Measurements from ENCODE around the gene ADIPOQ. TPM values are rescaled to one million over a fixed set of nuclear protein-coding genes. Genes with fewer than 3 reads are reported as not detected.
A peak's percentile ranks its signal among the peaks of the same experiment; 100 is the strongest.
"Not testable (repeated sequence)": the region's sequence is repeated elsewhere in the genome, so short reads cannot be mapped to it uniquely, and the experiment has no call there.

ADIPOQ gene
- total and polyA plus RNA-seq, 2 donors = 0.34 TPM; not detected in 1

- DNase-seq (ENCODE audit: low read depth in 6 of 9, low spot score in 9 of 9) = no peak
- Histone ChIP-seq H3K36me3 (ENCODE audit: control insufficient read depth in 2 of 2, insufficient read depth in 2 of 2, low read length in 1 of 2) (no peaks in the 10 kb centered on the region), H3K27me3 (ENCODE audit: control insufficient read depth in 2 of 2, insufficient read depth in 1 of 2, low read length in 1 of 2) (no peaks in the 10 kb centered on the region), H3K27ac (ENCODE audit: low read depth in 1 of 2, low read length in 1 of 2) (no peak overlapping the region), H3K9me3 (ENCODE audit: control insufficient read depth in 2 of 2, insufficient read depth in 1 of 2, low read length in 1 of 2) (no peaks in the 10 kb centered on the region), H3K4me3 (ENCODE audit: low read length in 2 of 2) (no peak overlapping the region), H3K4me1 (ENCODE audit: control insufficient read depth in 2 of 2, insufficient read depth in 2 of 2, low read length in 2 of 2) (no peaks in the 10 kb centered on the region)
- WGBS = 80% methylated on average over 4 of the region's 4 CpGs
These were observed 890 bp upstream of the ADIPOQ start for GRCh38 chr3:186841620-186842019.

- Histone ChIP-seq H3K27me3 (ENCODE audit: control insufficient read depth in 2 of 2, insufficient read depth in 1 of 2, low read length in 1 of 2) (no peaks in the 10 kb centered on the region), H3K4me3 (ENCODE audit: low read length in 2 of 2) (no peak overlapping the region), H3K9me3 (ENCODE audit: control insufficient read depth in 2 of 2, insufficient read depth in 1 of 2, low read length in 1 of 2) (no peaks in the 10 kb centered on the region), H3K27ac (ENCODE audit: low read depth in 1 of 2, low read length in 1 of 2) (no peak overlapping the region), H3K36me3 (ENCODE audit: control insufficient read depth in 2 of 2, insufficient read depth in 2 of 2, low read length in 1 of 2) (no peaks in the 10 kb centered on the region), H3K4me1 (ENCODE audit: control insufficient read depth in 2 of 2, insufficient read depth in 2 of 2, low read length in 2 of 2) (no peaks in the 10 kb centered on the region)
- DNase-seq (ENCODE audit: low read depth in 6 of 9, low spot score in 9 of 9) = no peak
- 95% methylated on average over 3 of the region's 3 CpGs for WGBS
These were observed 526 bp downstream of the ADIPOQ start for GRCh38 chr3:186843039-186843432.

GRCh38 chr3:186844908-186845307 lies 2.4 kb downstream of the ADIPOQ start:
- WGBS = 85% methylated on average over 11 of the region's 11 CpGs
- Histone ChIP-seq H3K27me3 (ENCODE audit: control insufficient read depth in 2 of 2, insufficient read depth in 1 of 2, low read length in 1 of 2) (no peaks in the 10 kb centered on the region), H3K36me3 (ENCODE audit: control insufficient read depth in 2 of 2, insufficient read depth in 2 of 2, low read length in 1 of 2) (no peaks in the 10 kb centered on the region), H3K4me3 (ENCODE audit: low read length in 2 of 2) (no peak overlapping the region), H3K4me1 (ENCODE audit: control insufficient read depth in 2 of 2, insufficient read depth in 2 of 2, low read length in 2 of 2) (no peaks in the 10 kb centered on the region), H3K9me3 (ENCODE audit: control insufficient read depth in 2 of 2, insufficient read depth in 1 of 2, low read length in 1 of 2) (no peaks in the 10 kb centered on the region), H3K27ac (ENCODE audit: low read depth in 1 of 2, low read length in 1 of 2) (no peak overlapping the region)
- no peak for DNase-seq (ENCODE audit: low read depth in 6 of 9, low spot score in 9 of 9)

GRCh38 chr3:186845756-186846155 lies 3.2 kb downstream of the ADIPOQ start:
- Histone ChIP-seq H3K9me3 (ENCODE audit: control insufficient read depth in 2 of 2, insufficient read depth in 1 of 2, low read length in 1 of 2) (no peaks in the 10 kb centered on the region), H3K27me3 (ENCODE audit: control insufficient read depth in 2 of 2, insufficient read depth in 1 of 2, low read length in 1 of 2) (no peaks in the 10 kb centered on the region), H3K4me3 (ENCODE audit: low read length in 2 of 2) (no peak overlapping the region), H3K4me1 (ENCODE audit: control insufficient read depth in 2 of 2, insufficient read depth in 2 of 2, low read length in 2 of 2) (no peaks in the 10 kb centered on the region), H3K27ac (ENCODE audit: low read depth in 1 of 2, low read length in 1 of 2) (no peak overlapping the region), H3K36me3 (ENCODE audit: control insufficient read depth in 2 of 2, insufficient read depth in 2 of 2, low read length in 1 of 2) (no peaks in the 10 kb centered on the region)
- no peak for DNase-seq (ENCODE audit: low read depth in 6 of 9, low spot score in 9 of 9)
- 76% methylated on average over 10 of the region's 10 CpGs for WGBS

- 89% methylated on average over 2 of the region's 2 CpGs for WGBS
- no peaks in the 10 kb centered on the region for H3K27me3 ChIP-seq (ENCODE audit: control insufficient read depth in 2 of 2, insufficient read depth in 1 of 2, low read length in 1 of 2)
These were observed 4.9 kb downstream of the ADIPOQ start for GRCh38 chr3:186847437-186847836.

GRCh38 chr3:186849374-186849975 lies 7.0 kb downstream of the ADIPOQ start:
- Histone ChIP-seq H3K27ac (ENCODE audit: low read depth in 1 of 2, low read length in 1 of 2) (no peak overlapping the region), H3K36me3 (ENCODE audit: control insufficient read depth in 2 of 2, insufficient read depth in 2 of 2, low read length in 1 of 2) (no peaks in the 10 kb centered on the region), H3K4me3 (ENCODE audit: low read length in 2 of 2) (no peak overlapping the region), H3K27me3 (ENCODE audit: control insufficient read depth in 2 of 2, insufficient read depth in 1 of 2, low read length in 1 of 2) (no peaks in the 10 kb centered on the region), H3K4me1 (ENCODE audit: control insufficient read depth in 2 of 2, insufficient read depth in 2 of 2, low read length in 2 of 2) (no peaks in the 10 kb centered on the region), H3K9me3 (ENCODE audit: control insufficient read depth in 2 of 2, insufficient read depth in 1 of 2, low read length in 1 of 2) (no peaks in the 10 kb centered on the region)
- DNase-seq (ENCODE audit: low read depth in 6 of 9, low spot score in 9 of 9) = peak in 7 of 9 donors; percentile 29 to 75 (median 44)
- WGBS = 2% methylated on average over 1 of the region's 1 CpG

More at GRCh38 chr3:186847437-186847836, 4.9 kb downstream of the ADIPOQ start:
- DNase-seq (ENCODE audit: low read depth in 6 of 9, low spot score in 9 of 9) = no peak
- H3K27ac ChIP-seq (ENCODE audit: low read depth in 1 of 2, low read length in 1 of 2) = no peak overlapping the region
- H3K9me3 ChIP-seq (ENCODE audit: control insufficient read depth in 2 of 2, insufficient read depth in 1 of 2, low read length in 1 of 2) = no peaks in the 10 kb centered on the region
- H3K4me3 ChIP-seq (ENCODE audit: low read length in 2 of 2) = no peak overlapping the region
- no peaks in the 10 kb centered on the region for H3K36me3 ChIP-seq (ENCODE audit: control insufficient read depth in 2 of 2, insufficient read depth in 2 of 2, low read length in 1 of 2)
- no peaks in the 10 kb centered on the region for H3K4me1 ChIP-seq (ENCODE audit: control insufficient read depth in 2 of 2, insufficient read depth in 2 of 2, low read length in 2 of 2)

- H3K36me3 ChIP-seq (ENCODE audit: control insufficient read depth in 2 of 2, insufficient read depth in 2 of 2, low read length in 1 of 2); H3K27me3 ChIP-seq (ENCODE audit: control insufficient read depth in 2 of 2, insufficient read depth in 1 of 2, low read length in 1 of 2); DNase-seq (ENCODE audit: low read depth in 6 of 9, low spot score in 9 of 9); H3K4me3 ChIP-seq (ENCODE audit: low read length in 2 of 2); H3K9me3 ChIP-seq (ENCODE audit: control insufficient read depth in 2 of 2, insufficient read depth in 1 of 2, low read length in 1 of 2); H3K4me1 ChIP-seq (ENCODE audit: control insufficient read depth in 2 of 2, insufficient read depth in 2 of 2, low read length in 2 of 2); H3K27ac ChIP-seq (ENCODE audit: low read depth in 1 of 2, low read length in 1 of 2): not testable (repeated sequence)
- 96% methylated on average over 3 of the region's 3 CpGs for WGBS
These were observed 9.3 kb downstream of the ADIPOQ start for GRCh38 chr3:186851835-186852234.

- WGBS = 79% methylated on average over 6 of the region's 6 CpGs
- Histone ChIP-seq H3K4me1 (ENCODE audit: control insufficient read depth in 2 of 2, insufficient read depth in 2 of 2, low read length in 2 of 2) (no peaks in the 10 kb centered on the region), H3K9me3 (ENCODE audit: control insufficient read depth in 2 of 2, insufficient read depth in 1 of 2, low read length in 1 of 2) (no peaks in the 10 kb centered on the region), H3K4me3 (ENCODE audit: low read length in 2 of 2) (no peak overlapping the region), H3K27ac (ENCODE audit: low read depth in 1 of 2, low read length in 1 of 2) (no peak overlapping the region), H3K27me3 (ENCODE audit: control insufficient read depth in 2 of 2, insufficient read depth in 1 of 2, low read length in 1 of 2) (no peaks in the 10 kb centered on the region), H3K36me3 (ENCODE audit: control insufficient read depth in 2 of 2, insufficient read depth in 2 of 2, low read length in 1 of 2) (no peaks in the 10 kb centered on the region)
- no peak for DNase-seq (ENCODE audit: low read depth in 6 of 9, low spot score in 9 of 9)
These were observed 10.5 kb downstream of the ADIPOQ start for GRCh38 chr3:186852994-186853393.

- no peaks in the 10 kb centered on the region for H3K4me1 ChIP-seq (ENCODE audit: control insufficient read depth in 2 of 2, insufficient read depth in 2 of 2, low read length in 2 of 2)
- H3K9me3 ChIP-seq (ENCODE audit: control insufficient read depth in 2 of 2, insufficient read depth in 1 of 2, low read length in 1 of 2) = no peaks in the 10 kb centered on the region
- H3K36me3 ChIP-seq (ENCODE audit: control insufficient read depth in 2 of 2, insufficient read depth in 2 of 2, low read length in 1 of 2) = no peaks in the 10 kb centered on the region
- DNase-seq (ENCODE audit: low read depth in 6 of 9, low spot score in 9 of 9) = no peak
- H3K27me3 ChIP-seq (ENCODE audit: control insufficient read depth in 2 of 2, insufficient read depth in 1 of 2, low read length in 1 of 2) = no peaks in the 10 kb centered on the region
- no peak overlapping the region for H3K27ac ChIP-seq (ENCODE audit: low read depth in 1 of 2, low read length in 1 of 2)
- WGBS = 98% methylated on average over 8 of the region's 8 CpGs
- H3K4me3 ChIP-seq (ENCODE audit: low read length in 2 of 2) = no peak overlapping the region
These were observed 11.6 kb downstream of the ADIPOQ start for GRCh38 chr3:186854146-186854545.
